ENCODE measurements around the gene EIF6. TPM values are rescaled to one million over a fixed set of nuclear protein-coding genes. Genes with fewer than 3 reads are reported as not detected.

The EIF6 gene
- total RNA-seq, 1 donor from 2014 or later, result 109 TPM

DNA sequence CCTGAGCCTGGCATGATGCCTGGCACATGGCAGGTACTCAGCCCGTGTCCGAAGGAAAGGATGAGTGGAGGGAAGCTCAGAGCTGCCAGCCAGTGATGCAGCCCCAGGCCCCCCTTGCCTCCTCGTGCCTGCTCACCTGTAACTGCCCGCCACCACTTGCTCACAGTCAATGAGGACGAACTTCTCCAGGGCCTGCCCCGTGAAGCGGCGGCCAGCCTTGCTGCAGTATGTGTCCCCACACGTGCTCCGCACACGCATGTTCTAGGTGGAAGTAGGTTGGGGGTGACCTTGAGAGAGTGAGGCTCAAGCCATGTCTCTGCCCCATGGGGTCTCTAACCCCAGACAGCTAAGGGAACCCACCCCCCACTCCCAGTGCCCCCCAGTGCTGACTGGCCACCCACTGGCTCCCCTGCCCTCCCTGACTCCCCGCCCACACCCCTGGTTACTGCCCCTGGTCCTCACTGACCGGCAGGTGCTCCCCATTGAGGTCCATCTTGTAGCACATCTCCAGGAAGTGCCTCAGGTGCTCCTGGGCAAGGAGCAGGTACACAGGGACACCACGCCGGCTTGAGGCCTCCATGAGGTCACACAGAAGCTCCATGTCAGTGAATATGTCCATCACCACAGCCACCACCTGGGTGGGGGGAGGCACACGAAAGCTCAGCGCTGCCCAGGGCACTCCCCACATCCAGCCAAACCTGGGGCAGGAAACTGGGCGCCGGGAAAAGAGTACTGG is 3.9 kb upstream of the EIF6 start:
- H3K27ac Mint-ChIP-seq, result no peak overlapping the region
- DNase-seq (ENCODE audit: low spot score, unreplicated experiment), result no peak
- H3K4me3 Mint-ChIP-seq (ENCODE audit: low read depth), result no peak overlapping the region
- no peaks in the 10 kb centered on the region for H3K9me3 Mint-ChIP-seq (ENCODE audit: low read depth)
- TF ChIP-seq, protein P1, sequence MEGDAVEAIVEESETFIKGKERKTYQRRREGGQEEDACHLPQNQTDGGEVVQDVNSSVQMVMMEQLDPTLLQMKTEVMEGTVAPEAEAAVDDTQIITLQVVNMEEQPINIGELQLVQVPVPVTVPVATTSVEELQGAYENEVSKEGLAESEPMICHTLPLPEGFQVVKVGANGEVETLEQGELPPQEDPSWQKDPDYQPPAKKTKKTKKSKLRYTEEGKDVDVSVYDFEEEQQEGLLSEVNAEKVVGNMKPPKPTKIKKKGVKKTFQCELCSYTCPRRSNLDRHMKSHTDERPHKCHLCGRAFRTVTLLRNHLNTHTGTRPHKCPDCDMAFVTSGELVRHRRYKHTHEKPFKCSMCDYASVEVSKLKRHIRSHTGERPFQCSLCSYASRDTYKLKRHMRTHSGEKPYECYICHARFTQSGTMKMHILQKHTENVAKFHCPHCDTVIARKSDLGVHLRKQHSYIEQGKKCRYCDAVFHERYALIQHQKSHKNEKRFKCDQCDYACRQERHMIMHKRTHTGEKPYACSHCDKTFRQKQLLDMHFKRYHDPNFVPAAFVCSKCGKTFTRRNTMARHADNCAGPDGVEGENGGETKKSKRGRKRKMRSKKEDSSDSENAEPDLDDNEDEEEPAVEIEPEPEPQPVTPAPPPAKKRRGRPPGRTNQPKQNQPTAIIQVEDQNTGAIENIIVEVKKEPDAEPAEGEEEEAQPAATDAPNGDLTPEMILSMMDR (IDR thresholded peaks at IDR 0.05; ENCODE audit: unreplicated experiment), result no peak
- H3K4me1 Mint-ChIP-seq (ENCODE audit: low read depth), result peaks cover 20% of the 10 kb centered on the region
- peaks cover 8% of the 10 kb centered on the region for H3K27me3 Mint-ChIP-seq
- H3K36me3 Mint-ChIP-seq (ENCODE audit: insufficient read depth), result no peaks in the 10 kb centered on the region

DNA sequence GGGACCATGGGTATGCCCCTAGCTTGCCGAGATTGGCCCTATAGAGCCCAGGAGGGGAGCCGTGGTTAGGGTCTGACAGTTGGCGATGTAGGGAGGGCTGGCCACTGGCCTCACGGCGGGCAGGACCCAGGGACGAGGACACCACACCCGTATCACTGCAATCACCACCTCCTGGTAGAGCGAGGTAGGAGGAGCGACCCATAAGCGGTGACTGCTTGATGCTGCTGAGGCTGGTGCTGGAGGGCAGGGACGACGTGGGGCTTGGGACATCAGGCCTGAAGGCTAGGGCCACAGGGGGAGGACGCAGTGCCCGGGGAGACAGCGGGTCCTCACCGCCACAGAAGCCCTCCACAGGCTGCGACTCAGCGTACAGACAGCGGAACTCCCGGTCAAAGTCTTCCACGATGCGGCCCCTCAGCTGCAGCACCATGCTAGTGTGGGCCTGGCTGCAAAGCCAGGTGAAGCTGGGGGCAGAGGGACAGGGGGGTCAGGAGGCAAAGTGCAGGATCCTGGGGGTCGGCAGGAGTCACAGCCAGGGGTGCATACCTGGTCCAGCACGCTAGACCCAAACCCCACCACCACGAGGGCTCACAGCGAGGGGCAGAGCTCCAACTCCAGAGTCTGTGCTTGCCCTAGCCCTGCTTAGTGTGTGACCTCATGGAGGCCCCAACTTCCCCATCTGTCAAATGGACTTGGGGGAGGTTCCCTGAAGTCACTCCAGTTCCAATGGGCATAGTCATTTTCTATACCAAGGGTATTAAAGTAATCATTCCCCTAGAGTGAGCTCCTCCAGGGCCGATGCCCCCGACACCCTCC is 3.1 kb upstream of the EIF6 start:
- TF ChIP-seq, protein P1 (IDR thresholded peaks at IDR 0.05; ENCODE audit: unreplicated experiment), result no peak
- peaks cover 6% of the 10 kb centered on the region for H3K27me3 Mint-ChIP-seq
- H3K36me3 Mint-ChIP-seq (ENCODE audit: insufficient read depth), result no peaks in the 10 kb centered on the region
- DNase-seq (ENCODE audit: low spot score, unreplicated experiment), result no peak
- no peak overlapping the region for H3K4me3 Mint-ChIP-seq (ENCODE audit: low read depth)
- H3K4me1 Mint-ChIP-seq (ENCODE audit: low read depth), result peaks cover 23% of the 10 kb centered on the region
- H3K27ac Mint-ChIP-seq, result no peak overlapping the region
- no peaks in the 10 kb centered on the region for H3K9me3 Mint-ChIP-seq (ENCODE audit: low read depth)

DNA sequence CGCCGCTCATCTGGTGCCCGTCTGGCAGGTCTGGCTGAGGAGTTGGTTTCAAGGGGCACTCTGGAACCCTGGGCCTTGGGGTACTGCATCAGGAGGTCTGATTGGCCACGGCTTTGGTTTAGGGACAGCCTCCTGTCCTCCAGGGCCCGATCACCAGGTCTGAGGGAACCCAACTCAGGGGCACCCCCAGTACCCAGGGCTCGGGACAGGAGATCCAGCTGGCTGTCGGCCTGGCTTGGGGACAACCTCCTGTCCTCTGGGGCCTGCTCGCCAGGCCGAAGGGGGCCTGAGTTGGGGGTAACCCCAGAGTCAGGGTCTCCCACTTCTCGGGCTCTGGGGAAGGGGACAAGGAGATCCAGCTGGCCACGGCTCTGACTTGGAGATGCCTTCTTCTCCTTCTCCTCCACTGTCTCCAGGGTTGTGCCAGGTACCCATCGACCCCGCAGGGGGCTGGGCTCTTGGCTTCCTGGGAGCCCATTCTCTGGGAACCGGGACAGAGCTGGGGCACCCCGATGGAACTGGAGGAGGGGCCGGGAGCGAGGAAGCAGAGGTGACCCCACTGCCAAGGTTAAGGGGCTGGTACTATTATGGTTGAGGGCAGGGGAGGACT is 2.4 kb upstream of the EIF6 start:
- Mint-ChIP-seq H3K4me3 (ENCODE audit: low read depth) (no peak overlapping the region), H3K36me3 (ENCODE audit: insufficient read depth) (peaks cover 4% of the 10 kb centered on the region), H3K27me3 (peaks cover 3% of the 10 kb centered on the region), H3K27ac (peak overlapping the region; percentile 93), H3K9me3 (ENCODE audit: low read depth) (no peaks in the 10 kb centered on the region), H3K4me1 (ENCODE audit: low read depth) (peaks cover 23% of the 10 kb centered on the region)
- TF ChIP-seq, protein P1 (IDR thresholded peaks at IDR 0.05; ENCODE audit: unreplicated experiment), result no peak
- no peak for DNase-seq (ENCODE audit: low spot score, unreplicated experiment)

DNA sequence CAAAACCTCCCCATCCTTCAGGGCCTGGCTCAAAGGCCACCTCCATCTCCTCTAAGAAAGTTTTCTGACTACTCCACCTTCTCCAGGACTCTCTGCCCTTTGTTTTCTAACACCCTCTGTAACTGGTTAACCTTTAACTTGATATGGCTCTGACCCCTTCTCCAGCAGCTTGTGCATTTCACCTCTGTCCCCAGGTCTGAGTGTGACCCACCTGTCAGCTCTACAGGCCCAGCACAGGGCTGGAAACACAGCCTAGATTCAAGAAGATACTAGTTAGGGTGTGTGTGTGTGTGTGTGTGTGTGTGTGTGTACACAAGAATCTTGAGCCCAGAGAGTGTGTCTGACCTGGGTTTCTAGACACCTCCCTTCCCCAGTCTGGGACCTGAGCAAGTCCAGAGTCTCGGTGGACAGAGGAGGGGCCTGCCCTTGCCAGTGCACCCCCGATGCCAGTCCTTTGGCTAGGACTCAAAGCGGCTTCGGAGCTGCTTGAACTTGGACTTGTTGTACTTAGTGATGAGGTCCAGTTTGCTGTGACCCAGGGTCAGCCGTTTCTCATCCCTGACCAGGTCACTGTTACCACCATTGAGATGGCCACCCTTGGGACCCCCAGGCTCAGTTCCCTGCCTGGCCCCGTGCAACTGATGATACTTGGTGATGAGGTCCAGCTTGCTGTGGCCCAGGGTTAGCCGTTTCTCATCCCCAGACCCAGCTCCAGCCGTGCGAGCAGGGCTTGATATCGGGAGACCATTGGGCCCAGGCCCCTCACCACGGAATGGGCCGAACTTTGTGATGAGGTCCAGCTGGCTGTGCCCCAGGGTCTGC is 1.7 kb upstream of the EIF6 start:
- peaks cover 3% of the 10 kb centered on the region for H3K27me3 Mint-ChIP-seq
- TF ChIP-seq, protein P1 (IDR thresholded peaks at IDR 0.05; ENCODE audit: unreplicated experiment), result no peak
- peaks cover 23% of the 10 kb centered on the region for H3K4me1 Mint-ChIP-seq (ENCODE audit: low read depth)
- peak overlapping the region; percentile 93 for H3K27ac Mint-ChIP-seq
- no peak for DNase-seq (ENCODE audit: low spot score, unreplicated experiment)
- peak overlapping the region; percentile 81 for H3K4me3 Mint-ChIP-seq (ENCODE audit: low read depth)
- H3K36me3 Mint-ChIP-seq (ENCODE audit: insufficient read depth), result peaks cover 4% of the 10 kb centered on the region
- H3K9me3 Mint-ChIP-seq (ENCODE audit: low read depth), result no peaks in the 10 kb centered on the region

DNA sequence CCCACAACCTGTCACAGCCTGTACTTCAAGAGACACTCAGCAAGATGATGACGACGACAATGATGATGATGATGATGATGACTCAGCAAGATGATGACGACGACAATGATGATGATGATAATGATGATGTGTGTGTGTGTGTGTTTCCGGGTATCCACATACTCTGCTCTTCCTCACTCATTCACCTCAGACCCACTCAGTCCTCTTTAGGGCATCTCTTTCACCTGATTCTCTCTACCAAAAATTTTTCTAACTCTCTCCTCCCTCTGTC is 1.2 kb upstream of the EIF6 start:
- H3K4me3 Mint-ChIP-seq (ENCODE audit: low read depth), result peak overlapping the region; percentile 81
- H3K36me3 Mint-ChIP-seq (ENCODE audit: insufficient read depth), result peaks cover 4% of the 10 kb centered on the region
- no peaks in the 10 kb centered on the region for H3K9me3 Mint-ChIP-seq (ENCODE audit: low read depth)
- no peak for DNase-seq (ENCODE audit: low spot score, unreplicated experiment)
- peaks cover 23% of the 10 kb centered on the region for H3K4me1 Mint-ChIP-seq (ENCODE audit: low read depth)
- H3K27ac Mint-ChIP-seq, result peak overlapping the region; percentile 93
- H3K27me3 Mint-ChIP-seq, result no peaks in the 10 kb centered on the region
- TF ChIP-seq, protein P1 (IDR thresholded peaks at IDR 0.05; ENCODE audit: unreplicated experiment), result no peak
